ENCODE data around the gene GRIA2.

DNA sequence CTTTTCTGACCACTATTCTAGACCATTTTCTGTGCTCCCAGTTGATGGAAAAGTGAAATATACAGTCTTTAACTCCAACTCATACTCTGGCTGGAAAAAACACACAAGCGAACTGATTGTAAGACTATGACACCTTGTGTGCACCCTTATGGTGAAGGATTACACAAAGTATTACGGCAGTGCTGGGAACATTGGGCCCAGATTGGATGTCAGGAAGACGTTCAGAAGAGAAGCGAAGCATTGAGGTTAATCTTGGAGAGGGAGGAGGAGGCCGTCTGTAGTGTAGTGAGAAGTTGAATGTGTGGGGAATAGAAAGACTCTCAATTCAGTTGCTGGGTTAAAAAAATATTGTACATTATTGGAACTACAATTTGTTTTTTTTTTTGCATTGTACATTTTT is 50.0 kb downstream of the GRIA2 start:
- TF ChIP-seq, protein P1, sequence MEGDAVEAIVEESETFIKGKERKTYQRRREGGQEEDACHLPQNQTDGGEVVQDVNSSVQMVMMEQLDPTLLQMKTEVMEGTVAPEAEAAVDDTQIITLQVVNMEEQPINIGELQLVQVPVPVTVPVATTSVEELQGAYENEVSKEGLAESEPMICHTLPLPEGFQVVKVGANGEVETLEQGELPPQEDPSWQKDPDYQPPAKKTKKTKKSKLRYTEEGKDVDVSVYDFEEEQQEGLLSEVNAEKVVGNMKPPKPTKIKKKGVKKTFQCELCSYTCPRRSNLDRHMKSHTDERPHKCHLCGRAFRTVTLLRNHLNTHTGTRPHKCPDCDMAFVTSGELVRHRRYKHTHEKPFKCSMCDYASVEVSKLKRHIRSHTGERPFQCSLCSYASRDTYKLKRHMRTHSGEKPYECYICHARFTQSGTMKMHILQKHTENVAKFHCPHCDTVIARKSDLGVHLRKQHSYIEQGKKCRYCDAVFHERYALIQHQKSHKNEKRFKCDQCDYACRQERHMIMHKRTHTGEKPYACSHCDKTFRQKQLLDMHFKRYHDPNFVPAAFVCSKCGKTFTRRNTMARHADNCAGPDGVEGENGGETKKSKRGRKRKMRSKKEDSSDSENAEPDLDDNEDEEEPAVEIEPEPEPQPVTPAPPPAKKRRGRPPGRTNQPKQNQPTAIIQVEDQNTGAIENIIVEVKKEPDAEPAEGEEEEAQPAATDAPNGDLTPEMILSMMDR (IDR thresholded peaks at IDR 0.05), result no peak
- no peak for TF ChIP-seq EZH2 (IDR thresholded peaks at IDR 0.05; ENCODE audit: borderline replicate concordance, insufficient read depth, low read depth, low read length, poor library complexity, severe bottlenecking)
